Lower leg skin (tissue), 4 donors: Measurements from ENCODE around the gene IGSF21. TPM values are rescaled to one million over a fixed set of nuclear protein-coding genes. Genes with fewer than 3 reads are reported as not detected.

Experiments
- DNase-seq, 2 donors: peaks; one replicate each; pipeline ENCODE4 v3.0.0-alpha.2; 2019; ENCODE audit warnings: low spot score in 2 of 2
- H3K4me3 ChIP-seq: fragments of 200-600 bp; sonication (generic); 2 replicates; pipeline ENCODE4 v1.5.1; 2017; ENCODE audit warnings: mild to moderate bottlenecking, low read depth; ENCODE audit not compliant: poor library complexity, severe bottlenecking
- CTCF ChIP-seq, 3 donors: fragments of 450-650 bp; IDR thresholded peaks; one replicate each; pipeline ENCODE4 v1.5.1; 2016; ENCODE audit warnings: antibody characterized with exemption in 3 of 3, mild to moderate bottlenecking in 3 of 3, moderate library complexity in 2 of 3
- POLR2A ChIP-seq, 2 donors: fragments of 450-650 bp; IDR thresholded peaks; one replicate each; pipeline ENCODE4 v1.6.1; 2016 to 2017; ENCODE audit warnings: antibody characterized with exemption in 2 of 2, mild to moderate bottlenecking in 1 of 2, moderate library complexity in 1 of 2
- WGBS, 2 donors: methylation state at CpG; one replicate each; pipeline ENCODE4 v1.1.5; 2018; 5-methylcytosine and 5-hydroxymethylcytosine counted together
- intact Hi-C: fragments of 100-400 bp; cut with DNase I; formaldehyde crosslinking; loops from one replicate; pipeline ENCODE4 v1.15.0; 2023; ENCODE audit warnings: low total_unique reads
- total RNA-seq, 4 donors: library from RNA; depleted of rRNA; stranded (reverse); fragments of >200 nt; gene quantifications; one replicate each; pipeline ENCODE4 v1.1.0, GENCODE V29; 2016

The IGSF21 gene
- total RNA-seq, 4 donors from 2014 or later, result 0.66 to 3.0 (median 1.3) TPM

GRCh38 chr1:18217398-18218043, 109.9 kb downstream of the IGSF21 start:
- intact Hi-C loops, result no loop called here
- 62 to 73% methylated on average over 4 of the region's 4 CpGs for WGBS, 2 donors

GRCh38 chr1:18229625-18230024, 122.0 kb downstream of the IGSF21 start:
- H3K4me3 ChIP-seq, result no peak overlapping the region
- TF ChIP-seq CTCF (IDR thresholded peaks at IDR 0.05) (no peak), POLR2A (IDR thresholded peaks at IDR 0.05) (no peak)
- DNase-seq, result no peak
- intact Hi-C loops, result no loop called here
- 90 to 92% methylated on average over 1 of the region's 1 CpG for WGBS, 2 donors

More at GRCh38 chr1:18217398-18218043, 109.9 kb downstream of the IGSF21 start:
- TF ChIP-seq CTCF (IDR thresholded peaks at IDR 0.05) (no peak), POLR2A (IDR thresholded peaks at IDR 0.05) (no peak)
- no peak for DNase-seq
- H3K4me3 ChIP-seq, result no peak overlapping the region

- DNase-seq, result no peak
- H3K4me3 ChIP-seq, result no peak overlapping the region
- TF ChIP-seq POLR2A (IDR thresholded peaks at IDR 0.05), result no peak
- TF ChIP-seq CTCF (IDR thresholded peaks at IDR 0.05), result no peak
- WGBS, 2 donors, result 67 to 77% methylated on average over 6 of the region's 6 CpGs
- intact Hi-C loops, result no loop called here
These were observed 122.7 kb downstream of the IGSF21 start for GRCh38 chr1:18230321-18230720.

GRCh38 chr1:18230840-18231239, 123.2 kb downstream of the IGSF21 start:
- WGBS, 2 donors, result 34 to 45% methylated on average over 9 of the region's 9 CpGs
- DNase-seq, result no peak
- TF ChIP-seq CTCF (IDR thresholded peaks at IDR 0.05) (no peak), POLR2A (IDR thresholded peaks at IDR 0.05) (no peak)
- H3K4me3 ChIP-seq, result no peak overlapping the region
- intact Hi-C loops, result no loop called here

GRCh38 chr1:18232052-18232451, 124.5 kb downstream of the IGSF21 start:
- DNase-seq, result no peak
- H3K4me3 ChIP-seq, result no peak overlapping the region
- TF ChIP-seq POLR2A (IDR thresholded peaks at IDR 0.05), result no peak
- TF ChIP-seq CTCF (IDR thresholded peaks at IDR 0.05), result no peak
- intact Hi-C loops, result no loop called here
- 85 to 94% methylated on average over 1 of the region's 1 CpG for WGBS, 2 donors
